HepG2 (cell line): Measurements from ENCODE around the gene CNBD2. TPM values are rescaled to one million over a fixed set of nuclear protein-coding genes. Genes with fewer than 3 reads are reported as not detected.

Source experiments
- ATAC-seq: fragments of 200-7000 bp; cut with Tn5 transposase; 3 replicates; pipeline ENCODE4 v1.9.1; 2020; ENCODE audit warnings: mild to moderate bottlenecking, moderate library complexity
- BruUV-seq: library from RNA; stranded (reverse); fragments of 400-500 nt; replicated peaks from 2 replicates; lab custom pipeline; 2021; lab: Mats Ljungman, UMichigan
- CTCF ChIA-PET: fragments of 300-600 bp; formaldehyde crosslinking; extraction: SDS; loops from one replicate; lab custom pipeline; 2021; ENCODE audit warnings: low total read pairs, inconsistent platforms, low intra/inter-chr PET ratio; lab: Yijun Ruan, JAX
- POLR2A ChIA-PET: fragments of 350-600 bp; sonication (Branson Sonifier 250); formaldehyde crosslinking; loops from one replicate; lab custom pipeline; 2020; ENCODE audit warnings: antibody characterized with exemption, inconsistent platforms; lab: Yijun Ruan, JAX
- DNase-seq: peaks from one replicate; pipeline ENCODE4 v3.0.0-alpha.2; 2015; ENCODE audit warnings: low spot score
- FAIRE-seq: peaks from 3 replicates; lab custom pipeline; 2011; peaks lifted over from hg19 to GRCh38; lab: Jason Lieb, UNC
- H2AFZ ChIP-seq: one replicate; pipeline ENCODE4 v1.6.1; 2011; ENCODE audit warnings: low read length, inconsistent platforms
- H3K27ac ChIP-seq: fragments of 300-600 bp; 3 replicates; pipeline ENCODE4 v1.8.0; 2011; ENCODE audit warnings: mixed run types, mild to moderate bottlenecking, mixed read lengths, low read length, inconsistent platforms; ENCODE audit not compliant: insufficient read depth; ENCODE audit errors: extremely low read length
- H3K27me3 ChIP-seq, 2 experiments: fragments of 200-600 bp in 1 of 2; 2 replicates in 1 of 2; 3 replicates in 1 of 2; pipeline versions ENCODE4 v1.6.0 to v1.8.0; 2011; ENCODE audit warnings: low read length in 2 of 2, mild to moderate bottlenecking in 2 of 2, moderate library complexity in 2 of 2, inconsistent platforms in 1 of 2; ENCODE audit not compliant: insufficient read depth in 2 of 2, control insufficient read depth in 1 of 2
- H3K36me3 ChIP-seq, 2 experiments: fragments of 200-600 bp in 1 of 2; replicated peaks in 1 of 2; 2 replicates in 1 of 2; 3 replicates in 1 of 2; pipeline versions ENCODE4 v1.5.1 to v1.8.0; 2011; ENCODE audit warnings: low read length in 2 of 2, inconsistent platforms in 1 of 2; ENCODE audit not compliant: insufficient read depth in 2 of 2, control insufficient read depth in 1 of 2
- H3K4me1 ChIP-seq: 2 replicates; pipeline ENCODE4 v1.5.1; 2012; ENCODE audit warnings: low read length, inconsistent platforms; ENCODE audit not compliant: insufficient read depth
- H3K4me2 ChIP-seq: 2 replicates; pipeline ENCODE4 v1.6.0; 2011; ENCODE audit warnings: low read depth, low read length, inconsistent platforms
- H3K4me3 ChIP-seq, 3 experiments: fragments of 200-600 bp in 1 of 3; sonication (generic), shearing (Covaris generic) in 1 of 3; replicated peaks in 1 of 3; 2 replicates each; pipeline ENCODE4 v1.5.1; 2011 to 2016; ENCODE audit warnings: low read length in 3 of 3, inconsistent platforms in 2 of 3, low read depth in 2 of 3, mild to moderate bottlenecking in 2 of 3, control low read depth in 1 of 3, mixed read lengths in 1 of 3; ENCODE audit not compliant: insufficient read depth in 1 of 3
- H3K79me2 ChIP-seq: one replicate; pipeline ENCODE4 v1.6.1; 2011; ENCODE audit warnings: low read length, inconsistent platforms; ENCODE audit not compliant: insufficient read depth
- H3K9ac ChIP-seq: 2 replicates; pipeline ENCODE4 v1.6.0; 2011; ENCODE audit warnings: mild to moderate bottlenecking, low read depth, low read length, inconsistent platforms; ENCODE audit not compliant: insufficient read depth
- H3K9me3 ChIP-seq: 2 replicates; pipeline ENCODE4 v1.5.1; 2012; ENCODE audit warnings: mild to moderate bottlenecking, low read length
- H4K20me1 ChIP-seq: 2 replicates; pipeline ENCODE4 v1.6.0; 2011; ENCODE audit warnings: inconsistent platforms, mild to moderate bottlenecking, low read length, moderate library complexity; ENCODE audit not compliant: insufficient read depth
- ADNP ChIP-seq: sonication (generic); formaldehyde crosslinking; IDR thresholded peaks from 2 replicates; pipeline ENCODE4 v1.4.0; 2020; ENCODE audit warnings: missing genetic modification reagents
- HNRNPL ChIP-seq: fragments of 200-400 bp; formaldehyde crosslinking; IDR thresholded peaks from 2 replicates; pipeline ENCODE4 v1.6.1; 2017; ENCODE audit warnings: mild to moderate bottlenecking, low read depth, low read length
- RARA ChIP-seq: IDR thresholded peaks from 2 replicates; pipeline ENCODE4 v1.6.1; 2016; ENCODE audit warnings: missing genetic modification reagents, missing compliant biosample characterization
- SATB2 ChIP-seq: sonication (generic); formaldehyde crosslinking; IDR thresholded peaks from 2 replicates; pipeline ENCODE4 v1.5.0; 2020; ENCODE audit warnings: missing genetic modification reagents
- SRSF9 ChIP-seq: fragments of 200-400 bp; formaldehyde crosslinking; IDR thresholded peaks from 2 replicates; pipeline ENCODE4 v1.6.1; 2018; ENCODE audit warnings: borderline replicate concordance, mild to moderate bottlenecking, low read depth, low read length; ENCODE audit not compliant: insufficient read depth, poor library complexity, severe bottlenecking
- TSC22D2 ChIP-seq: sonication (generic); formaldehyde crosslinking; IDR thresholded peaks from 2 replicates; pipeline ENCODE4 v1.5.1; 2020; ENCODE audit warnings: missing genetic modification reagents, mild to moderate bottlenecking, borderline replicate concordance
- ZBTB42 ChIP-seq: sonication (generic); formaldehyde crosslinking; IDR thresholded peaks from 2 replicates; pipeline ENCODE4 v1.5.0; 2020; ENCODE audit warnings: mild to moderate bottlenecking, missing genetic modification reagents
- ZNF230 ChIP-seq: sonication (generic); formaldehyde crosslinking; IDR thresholded peaks from 2 replicates; pipeline ENCODE4 v1.4.0; 2020; ENCODE audit warnings: mild to moderate bottlenecking, missing genetic modification reagents
- ZNF44 ChIP-seq: sonication (generic); formaldehyde crosslinking; IDR thresholded peaks from 2 replicates; pipeline ENCODE4 v1.5.1; 2020; ENCODE audit warnings: mild to moderate bottlenecking, missing genetic modification reagents
- ZNF709 ChIP-seq: sonication (generic); formaldehyde crosslinking; IDR thresholded peaks from 2 replicates; pipeline ENCODE4 v1.5.0; 2020; ENCODE audit warnings: mild to moderate bottlenecking, missing genetic modification reagents
- WGBS: methylation state at CpG from one replicate; pipeline ENCODE4 v1.1.6; 2017; ENCODE audit warnings: low lambda C conversion rate; 5-methylcytosine and 5-hydroxymethylcytosine counted together
- in situ Hi-C: cut with HindIII; loops from 2 replicates; pipeline ENCODE4 v1.10.0; 2017; ENCODE audit warnings: low pct_unique_long_range_greater_than_20kb; ENCODE audit not compliant: extremely low pct_ligation_motif_present
- intact Hi-C: fragments of 100-400 bp; cut with micrococcal nuclease; formaldehyde crosslinking; loops from one replicate; pipeline ENCODE4 v1.10.0; 2022; ENCODE audit not compliant: unreplicated experiment
- polyA plus RNA-seq, 8 experiments: library from polyadenylated mRNA; depleted of rRNA in 3 of 8; stranded (reverse) in 7 of 8; unstranded in 1 of 8; fragments of >200 nt; fragmentation: Illumina TruSeq in 4 of 8; extraction: Trizol in 4 of 8; gene quantifications; 2 replicates each; pipeline versions ENCODE4 v1.2.1 to v1.2.3, GENCODE V29; 2011 to 2016; ENCODE audit warnings: low read depth in 4 of 8, missing spikeins in 1 of 8, mixed read lengths in 1 of 8; ENCODE audit not compliant: insufficient read depth in 1 of 8
- total RNA-seq, 5 experiments: library from RNA; depleted of rRNA; stranded (reverse); fragments of >200 nt; fragmentation: Illumina TruSeq; extraction: Trizol; gene quantifications; 2 replicates each; pipeline ENCODE4 v1.2.3, GENCODE V29; 2016; ENCODE audit warnings: low read depth in 1 of 5
- TF ChIP-seq, protein P1 (sequence below): sonication (generic); formaldehyde crosslinking; IDR thresholded peaks from 2 replicates; pipeline ENCODE4; 2020; ENCODE audit warnings: missing genetic modification reagents, mild to moderate bottlenecking, borderline replicate concordance
- TF ChIP-seq, protein P2 (sequence below): IDR thresholded peaks from 2 replicates; pipeline ENCODE4 v1.6.1; 2012; ENCODE audit warnings: inconsistent platforms
- TF ChIP-seq, protein P3 (sequence below): sonication (generic); formaldehyde crosslinking; IDR thresholded peaks from 2 replicates; pipeline ENCODE4 v1.4.0; 2020; ENCODE audit warnings: mild to moderate bottlenecking, missing genetic modification reagents

Gene CNBD2
- total and polyA plus RNA-seq, 2 of the 13 experiments (the other 11 are each of a cell fraction or from before 2014, with no cell fraction given), result 12.4 to 22.8 TPM

DNA sequence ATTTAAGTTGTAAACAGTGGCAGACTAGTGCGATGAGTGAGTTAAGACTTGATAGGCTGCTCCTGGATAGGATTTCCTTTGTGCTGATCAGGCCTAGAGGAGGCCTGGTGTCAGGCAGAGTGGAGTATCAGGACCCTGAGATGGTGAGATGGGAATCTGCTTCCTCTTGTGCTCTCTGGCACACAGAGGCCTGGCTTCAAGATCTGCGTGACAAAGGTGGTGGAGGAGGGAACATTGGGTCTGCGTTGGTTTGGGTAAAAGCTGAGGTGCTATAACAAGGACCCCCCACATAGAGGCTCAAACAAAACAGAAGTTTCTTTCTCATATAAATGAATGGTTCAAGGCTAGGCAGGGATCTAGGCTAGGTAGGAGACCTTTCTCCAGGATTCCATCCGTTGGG is 34.3 kb upstream of the CNBD2 start (continued):
- TF ChIP-seq, protein P1, sequence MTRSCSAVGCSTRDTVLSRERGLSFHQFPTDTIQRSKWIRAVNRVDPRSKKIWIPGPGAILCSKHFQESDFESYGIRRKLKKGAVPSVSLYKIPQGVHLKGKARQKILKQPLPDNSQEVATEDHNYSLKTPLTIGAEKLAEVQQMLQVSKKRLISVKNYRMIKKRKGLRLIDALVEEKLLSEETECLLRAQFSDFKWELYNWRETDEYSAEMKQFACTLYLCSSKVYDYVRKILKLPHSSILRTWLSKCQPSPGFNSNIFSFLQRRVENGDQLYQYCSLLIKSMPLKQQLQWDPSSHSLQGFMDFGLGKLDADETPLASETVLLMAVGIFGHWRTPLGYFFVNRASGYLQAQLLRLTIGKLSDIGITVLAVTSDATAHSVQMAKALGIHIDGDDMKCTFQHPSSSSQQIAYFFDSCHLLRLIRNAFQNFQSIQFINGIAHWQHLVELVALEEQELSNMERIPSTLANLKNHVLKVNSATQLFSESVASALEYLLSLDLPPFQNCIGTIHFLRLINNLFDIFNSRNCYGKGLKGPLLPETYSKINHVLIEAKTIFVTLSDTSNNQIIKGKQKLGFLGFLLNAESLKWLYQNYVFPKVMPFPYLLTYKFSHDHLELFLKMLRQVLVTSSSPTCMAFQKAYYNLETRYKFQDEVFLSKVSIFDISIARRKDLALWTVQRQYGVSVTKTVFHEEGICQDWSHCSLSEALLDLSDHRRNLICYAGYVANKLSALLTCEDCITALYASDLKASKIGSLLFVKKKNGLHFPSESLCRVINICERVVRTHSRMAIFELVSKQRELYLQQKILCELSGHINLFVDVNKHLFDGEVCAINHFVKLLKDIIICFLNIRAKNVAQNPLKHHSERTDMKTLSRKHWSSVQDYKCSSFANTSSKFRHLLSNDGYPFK (CRISPR knock-in tag), result no peak
- TF ChIP-seq SATB2 (CRISPR knock-in tag), result no peak
- TF ChIP-seq ADNP (CRISPR knock-in tag), result no peak
- TF ChIP-seq, all 625 proteins: peak for 0

DNA sequence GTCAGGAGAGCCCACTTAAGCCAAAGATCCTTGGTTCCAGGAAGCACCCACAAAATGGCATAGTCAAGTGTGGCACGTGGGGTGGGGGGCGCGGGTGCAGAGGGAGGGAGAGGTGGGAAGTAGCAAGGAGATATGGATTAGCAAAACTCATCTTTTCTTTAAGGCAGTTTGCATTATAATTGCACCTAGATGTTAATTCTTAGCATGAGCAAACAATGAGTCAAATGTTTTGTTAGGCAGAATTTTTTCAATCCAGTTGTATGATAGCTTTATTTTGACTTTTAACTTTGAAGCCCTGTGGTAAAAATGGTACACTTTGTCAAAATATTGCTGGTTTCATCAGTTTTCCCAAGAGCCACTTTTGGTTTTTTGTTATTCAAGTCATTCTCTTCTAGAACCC is 29.1 kb upstream of the CNBD2 start:
- Histone ChIP-seq H3K9ac (no peak overlapping the region), H3K36me3 (peaks cover 31 to 49% of the 10 kb centered on the region in 2 experiments; a peak in 4 of 5 replicates), H3K4me2 (no peak overlapping the region), H3K4me3 (no peak overlapping the region), H3K27ac (no peak overlapping the region), H4K20me1 (no peaks in the 10 kb centered on the region), H2AFZ (no peak overlapping the region), H3K9me3 (no peaks in the 10 kb centered on the region), H3K79me2 (no peaks in the 10 kb centered on the region), H3K4me1 (no peaks in the 10 kb centered on the region), H3K27me3 (no peaks in the 10 kb centered on the region)
- no peak for ATAC-seq
- ChIA-PET CTCF (no interaction called here), POLR2A (no interaction called here)
- in situ Hi-C loops (no loop called here), intact Hi-C loops (no loop called here)
- 99% methylated on average over 3 of the region's 3 CpGs for WGBS
- DNase-seq, result no peak
- no peak for FAIRE-seq
- BruUV-seq, result no TSS peak
- TF ChIP-seq, protein P2, sequence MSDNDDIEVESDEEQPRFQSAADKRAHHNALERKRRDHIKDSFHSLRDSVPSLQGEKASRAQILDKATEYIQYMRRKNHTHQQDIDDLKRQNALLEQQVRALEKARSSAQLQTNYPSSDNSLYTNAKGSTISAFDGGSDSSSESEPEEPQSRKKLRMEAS, result no peak
- TF ChIP-seq SRSF9 (no peak), TSC22D2 (CRISPR knock-in tag) (no peak), ZNF709 (CRISPR knock-in tag) (no peak), HNRNPL (no peak), ZBTB42 (CRISPR knock-in tag) (no peak), ZNF44 (CRISPR knock-in tag) (no peak), ZNF230 (no peak), RARA (CRISPR knock-in tag) (no peak)
- TF ChIP-seq, protein P3, sequence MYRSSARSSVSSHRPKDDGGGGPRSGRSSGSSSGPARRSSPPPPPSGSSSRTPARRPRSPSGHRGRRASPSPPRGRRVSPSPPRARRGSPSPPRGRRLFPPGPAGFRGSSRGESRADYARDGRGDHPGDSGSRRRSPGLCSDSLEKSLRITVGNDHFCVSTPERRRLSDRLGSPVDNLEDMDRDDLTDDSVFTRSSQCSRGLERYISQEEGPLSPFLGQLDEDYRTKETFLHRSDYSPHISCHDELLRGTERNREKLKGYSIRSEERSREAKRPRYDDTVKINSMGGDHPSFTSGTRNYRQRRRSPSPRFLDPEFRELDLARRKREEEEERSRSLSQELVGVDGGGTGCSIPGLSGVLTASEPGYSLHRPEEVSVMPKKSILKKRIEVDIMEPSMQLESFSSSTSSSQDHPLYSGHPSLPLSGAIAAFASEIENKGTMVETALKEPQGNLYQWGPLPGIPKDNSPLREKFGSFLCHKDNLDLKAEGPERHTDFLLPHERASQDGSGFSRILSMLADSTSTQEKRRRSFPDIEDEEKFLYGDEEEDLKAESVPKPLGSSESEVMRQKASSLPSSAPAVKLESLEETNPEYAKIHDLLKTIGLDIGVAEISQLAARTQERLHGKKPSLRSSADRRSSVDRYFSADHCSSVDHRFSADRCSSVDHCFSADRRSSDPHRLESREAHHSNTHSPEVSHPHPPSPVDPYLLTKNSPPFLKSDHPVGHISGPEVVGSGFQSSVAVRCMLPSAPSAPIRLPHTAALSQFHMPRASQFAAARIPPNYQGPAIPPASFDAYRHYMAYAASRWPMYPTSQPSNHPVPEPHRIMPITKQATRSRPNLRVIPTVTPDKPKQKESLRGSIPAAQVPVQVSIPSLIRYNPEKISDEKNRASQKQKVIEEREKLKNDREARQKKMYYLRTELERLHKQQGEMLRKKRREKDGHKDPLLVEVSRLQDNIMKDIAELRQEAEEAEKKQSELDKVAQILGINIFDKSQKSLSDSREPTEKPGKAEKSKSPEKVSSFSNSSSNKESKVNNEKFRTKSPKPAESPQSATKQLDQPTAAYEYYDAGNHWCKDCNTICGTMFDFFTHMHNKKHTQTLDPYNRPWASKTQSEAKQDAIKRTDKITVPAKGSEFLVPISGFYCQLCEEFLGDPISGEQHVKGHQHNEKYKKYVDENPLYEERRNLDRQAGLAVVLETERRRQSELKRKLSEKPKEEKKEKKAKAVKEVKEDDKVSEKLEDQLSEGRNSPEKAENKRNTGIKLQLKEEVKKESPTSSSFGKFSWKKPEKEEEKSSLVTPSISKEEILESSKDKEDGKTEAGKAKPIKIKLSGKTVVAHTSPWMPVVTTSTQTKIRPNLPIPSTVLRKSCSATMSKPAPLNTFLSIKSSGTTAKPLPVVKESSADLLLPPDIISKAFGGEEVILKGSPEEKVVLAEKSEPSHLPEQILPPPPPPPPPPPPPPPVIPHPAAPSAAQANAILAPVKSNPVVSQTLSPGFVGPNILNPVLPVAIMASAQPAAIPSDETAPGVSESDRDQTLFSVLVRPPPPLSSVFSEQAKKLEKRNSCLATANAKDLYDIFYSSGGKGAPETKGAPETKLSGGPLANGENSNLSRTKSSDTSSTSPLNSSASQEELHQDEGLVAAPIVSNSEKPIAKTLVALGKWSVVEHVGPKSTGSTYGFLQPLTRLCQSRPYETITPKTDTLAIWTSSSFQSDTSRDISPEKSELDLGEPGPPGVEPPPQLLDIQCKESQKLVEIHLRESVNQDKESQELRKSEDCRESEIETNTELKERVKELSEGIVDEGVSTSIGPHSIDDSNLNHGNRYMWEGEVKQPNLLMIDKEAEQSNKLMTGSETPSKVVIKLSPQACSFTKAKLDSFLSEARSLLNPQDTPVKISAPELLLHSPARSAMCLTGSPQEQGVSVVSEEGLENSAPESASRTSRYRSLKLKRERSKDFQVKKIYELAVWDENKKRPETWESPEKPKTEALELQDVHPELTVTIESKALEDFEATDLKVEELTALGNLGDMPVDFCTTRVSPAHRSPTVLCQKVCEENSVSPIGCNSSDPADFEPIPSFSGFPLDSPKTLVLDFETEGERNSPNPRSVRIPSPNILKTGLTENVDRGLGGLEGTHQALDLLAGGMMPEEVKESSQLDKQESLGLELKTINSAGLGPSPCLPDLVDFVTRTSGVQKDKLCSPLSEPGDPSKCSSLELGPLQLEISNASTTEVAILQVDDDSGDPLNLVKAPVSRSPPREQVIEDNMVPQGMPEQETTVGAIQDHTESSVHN (CRISPR knock-in tag), result no peak
